Central memory CD4-positive, alpha-beta T cell (primary cell): ENCODE data around the gene KRTAP12-1.

Experiments
- DNase-seq: peaks from one replicate; pipeline ENCODE4 v3.0.0; 2022
- total RNA-seq, 3 experiments: gene quantifications; one replicate each; lab custom pipeline; 2026; lab: John Stamatoyannopoulos, UW

KRTAP12-1 gene
- total RNA-seq = 0 reads per million in 3 experiments

- DNase-seq = no peak
Observed at GRCh38 chr21:44681861-44682579, at the start of gene KRTAP12-1. Gene KRTAP12-1, minus strand, starts transcription at chr21:44682163. Its CDS starts 40 bp downstream, at chr21:44682123.

GRCh38 chr21:44730951-44731579 is 49.1 kb upstream of the KRTAP12-1 start:
- DNase-seq = no peak

GRCh38 chr21:44730028-44730395 is 48.0 kb upstream of the KRTAP12-1 start:
- DNase-seq = no peak

- DNase-seq = no peak
Observed at GRCh38 chr21:44729336-44730027, 47.5 kb upstream of the KRTAP12-1 start.

- no peak for DNase-seq
Observed at GRCh38 chr21:44728716-44729115, 46.8 kb upstream of the KRTAP12-1 start.

- DNase-seq = no peak
Observed at GRCh38 chr21:44727757-44728156, 45.8 kb upstream of the KRTAP12-1 start.

GRCh38 chr21:44727321-44727720 is 45.4 kb upstream of the KRTAP12-1 start:
- DNase-seq = no peak

GRCh38 chr21:44726826-44727225 is 44.9 kb upstream of the KRTAP12-1 start:
- no peak for DNase-seq

GRCh38 chr21:44724926-44725325 is 43.0 kb upstream of the KRTAP12-1 start:
- DNase-seq = no peak

- DNase-seq = no peak
Observed at GRCh38 chr21:44724196-44724595, 42.2 kb upstream of the KRTAP12-1 start.

- DNase-seq = no peak
Observed at GRCh38 chr21:44723177-44724131, 41.5 kb upstream of the KRTAP12-1 start.

GRCh38 chr21:44722731-44723130 is 40.8 kb upstream of the KRTAP12-1 start:
- no peak for DNase-seq

GRCh38 chr21:44720170-44720569 is 38.2 kb upstream of the KRTAP12-1 start:
- DNase-seq = no peak

GRCh38 chr21:44718571-44718970 is 36.6 kb upstream of the KRTAP12-1 start:
- no peak for DNase-seq

GRCh38 chr21:44718093-44718492 is 36.1 kb upstream of the KRTAP12-1 start:
- DNase-seq = no peak

- no peak for DNase-seq
Observed at GRCh38 chr21:44716984-44717383, 35.0 kb upstream of the KRTAP12-1 start.

- no peak for DNase-seq
Observed at GRCh38 chr21:44714905-44715304, 32.9 kb upstream of the KRTAP12-1 start.

- DNase-seq = no peak
Observed at GRCh38 chr21:44713846-44714245, 31.9 kb upstream of the KRTAP12-1 start.

- DNase-seq = no peak
Observed at GRCh38 chr21:44713130-44713529, 31.2 kb upstream of the KRTAP12-1 start.

- no peak for DNase-seq
Observed at GRCh38 chr21:44712203-44713028, 30.5 kb upstream of the KRTAP12-1 start.

GRCh38 chr21:44711327-44712202 is 29.6 kb upstream of the KRTAP12-1 start, which contains the start of gene TSPEAR:
Gene TSPEAR, minus strand, starts transcription at chr21:44711572. Its CDS starts 58 bp downstream, at chr21:44711514.
- DNase-seq = no peak
